ENCODE measurements around the gene BIRC6. TPM values are rescaled to one million over a fixed set of nuclear protein-coding genes. Genes with fewer than 3 reads are reported as not detected.

The BIRC6 gene
- total RNA-seq, 1 experiment from 2014 or later = 79.0 TPM

DNA sequence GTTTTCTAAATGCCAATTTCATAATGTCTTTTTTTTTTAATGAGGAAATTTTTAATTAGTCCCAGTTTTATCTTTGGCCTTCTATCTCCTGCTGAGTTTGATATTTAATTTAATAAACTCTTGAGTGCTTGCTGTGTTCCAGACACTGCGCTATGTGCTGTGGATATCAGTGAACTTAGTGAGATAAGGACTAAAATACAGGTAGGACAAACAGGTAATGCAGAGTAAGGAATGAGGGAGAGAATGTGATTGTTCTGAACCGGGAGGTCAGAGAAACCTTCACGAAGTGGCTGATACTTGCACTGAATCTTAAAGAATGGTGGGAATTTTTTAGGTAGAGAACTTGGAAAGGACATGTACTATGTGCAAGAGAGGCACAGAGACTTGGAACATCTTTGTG is 299.2 kb downstream of the BIRC6 start:
- H3K36me3 ChIP-seq (ENCODE audit: low read depth) = 0 out of 2 replicates have a peak, but pooled peaks cover 6% of the 10 kb centered on the region
- no peaks in the 10 kb centered on the region; the same call in 1 of the 2 replicates for H3K79me2 ChIP-seq (ENCODE audit: low read depth)
- ChIA-PET CTCF (no interaction called here), POLR2A (ENCODE audit: unreplicated experiment) (no interaction called here)
- no TSS peak for BruUV-seq (replicated peaks)
- H3K9me2 ChIP-seq (ENCODE audit: insufficient read depth) = no peaks in the 10 kb centered on the region
- no peak overlapping the region for H3K27ac ChIP-seq
- no peaks in the 10 kb centered on the region for H3K9me3 ChIP-seq (ENCODE audit: insufficient read depth, low read depth)
- H3K27me3 ChIP-seq (ENCODE audit: insufficient read depth, low read depth) = no peaks in the 10 kb centered on the region
- no peak overlapping the region for H2AFZ ChIP-seq
- H4K20me1 ChIP-seq (ENCODE audit: insufficient read depth) = no peaks in the 10 kb centered on the region
- H3K4me3 ChIP-seq = no peak overlapping the region
- no peak for DNase-seq
- intact Hi-C loops (cut with micrococcal nuclease; ENCODE audit: unreplicated experiment) = no loop called here
- TF ChIP-seq EZH2 (IDR thresholded peaks at IDR 0.05; ENCODE audit: low read depth) (no peak), CTCF (conservative IDR thresholded peaks at IDR 0.05) (no peak)
- H3K4me1 ChIP-seq (replicated peaks; ENCODE audit: insufficient read depth) = no peaks in the 10 kb centered on the region
- H3F3A ChIP-seq (ENCODE audit: insufficient read depth, low read depth) = peaks cover 6% of the 10 kb centered on the region; the same call in 1 of the 2 replicates
- no peak overlapping the region for H3K4me2 ChIP-seq

GRCh38 chr2:32663864-32664263 is 307.0 kb downstream of the BIRC6 start:
- H3K27ac ChIP-seq = no peak overlapping the region
- no TSS peak for BruUV-seq (replicated peaks)
- POLR2A ChIA-PET (ENCODE audit: unreplicated experiment) = interaction anchor here (0.6 kb wide), 1 partner anchor 8 kb away, joined by 6 read pairs; no protein-coding TSS in a partner anchor

DNA sequence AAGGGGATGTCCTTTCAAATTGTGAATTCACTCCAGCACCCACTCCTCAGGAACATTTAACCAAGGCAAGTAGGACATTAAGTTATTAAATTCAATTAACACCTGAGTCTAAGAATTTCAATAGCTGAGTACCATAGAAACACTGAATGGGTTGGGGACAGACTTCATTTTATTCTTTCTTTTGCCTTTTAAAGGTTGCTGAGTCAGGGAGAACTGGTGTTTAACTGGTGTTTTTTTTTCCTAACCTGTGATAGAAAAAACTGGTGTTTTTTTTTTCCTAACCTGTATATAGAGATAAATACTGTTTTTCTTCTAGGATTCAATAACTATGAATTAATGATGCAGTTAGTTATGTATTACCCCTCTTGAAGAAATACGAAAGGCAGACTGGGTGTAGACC is 309.9 kb downstream of the BIRC6 start:
- intact Hi-C loops (cut with micrococcal nuclease; ENCODE audit: unreplicated experiment) = no loop called here
- POLR2A ChIA-PET (ENCODE audit: unreplicated experiment) = no interaction called here
- Histone ChIP-seq H3K79me2 (ENCODE audit: low read depth) (no peaks in the 10 kb centered on the region), H2AFZ (no peak overlapping the region), H3K9me3 (ENCODE audit: insufficient read depth, low read depth) (no peaks in the 10 kb centered on the region), H3K4me3 (no peak overlapping the region), H3F3A (ENCODE audit: insufficient read depth, low read depth) (no peaks in the 10 kb centered on the region), H3K4me1 (replicated peaks; ENCODE audit: insufficient read depth) (no peaks in the 10 kb centered on the region), H3K27ac (no peak overlapping the region), H4K20me1 (ENCODE audit: insufficient read depth) (0 out of 2 replicates have a peak, but pooled peaks cover 2% of the 10 kb centered on the region), H3K27me3 (ENCODE audit: insufficient read depth, low read depth) (no peaks in the 10 kb centered on the region), H3K4me2 (no peak overlapping the region), H3K9me2 (ENCODE audit: insufficient read depth) (no peaks in the 10 kb centered on the region), H3K36me3 (ENCODE audit: low read depth) (no peaks in the 10 kb centered on the region; the same call in 1 of the 2 replicates)
- TF ChIP-seq EZH2 (IDR thresholded peaks at IDR 0.05; ENCODE audit: low read depth) (no peak), CTCF (conservative IDR thresholded peaks at IDR 0.05) (no peak)
- CTCF ChIA-PET = no interaction called here
- no peak for DNase-seq
- no TSS peak for BruUV-seq (replicated peaks)

More at GRCh38 chr2:32663864-32664263, 307.0 kb downstream of the BIRC6 start:
- TF ChIP-seq CTCF (conservative IDR thresholded peaks at IDR 0.05) (no peak), EZH2 (IDR thresholded peaks at IDR 0.05; ENCODE audit: low read depth) (no peak)
- no peaks in the 10 kb centered on the region for H3K9me2 ChIP-seq (ENCODE audit: insufficient read depth)
- no peaks in the 10 kb centered on the region for H3K4me1 ChIP-seq (replicated peaks; ENCODE audit: insufficient read depth)
- no peaks in the 10 kb centered on the region for H3K27me3 ChIP-seq (ENCODE audit: insufficient read depth, low read depth)
- no peaks in the 10 kb centered on the region for H3F3A ChIP-seq (ENCODE audit: insufficient read depth, low read depth)
- no peak overlapping the region for H3K4me2 ChIP-seq
- no peak overlapping the region for H3K4me3 ChIP-seq
- no peak overlapping the region for H2AFZ ChIP-seq
- no peaks in the 10 kb centered on the region; the same call in 1 of the 2 replicates for H3K79me2 ChIP-seq (ENCODE audit: low read depth)
- intact Hi-C loops (cut with micrococcal nuclease; ENCODE audit: unreplicated experiment) = no loop called here
- H3K9me3 ChIP-seq (ENCODE audit: insufficient read depth, low read depth) = no peaks in the 10 kb centered on the region
- peaks cover 6% of the 10 kb centered on the region; the same call in 1 of the 2 replicates for H3K36me3 ChIP-seq (ENCODE audit: low read depth)
- CTCF ChIA-PET = no interaction called here
- H4K20me1 ChIP-seq (ENCODE audit: insufficient read depth) = 0 out of 2 replicates have a peak, but pooled peaks cover 2% of the 10 kb centered on the region
- no peak for DNase-seq

All from PC-9 (cell line).